Limb (tissue), 2 donors: ENCODE results near the gene KIZ.

Experiments used
- DNase-seq, 2 donors: peaks; one replicate each; pipeline ENCODE4 v3.0.0-alpha.2; 2016; ENCODE audit errors: extremely low spot score in 2 of 2

KIZ gene

DNA sequence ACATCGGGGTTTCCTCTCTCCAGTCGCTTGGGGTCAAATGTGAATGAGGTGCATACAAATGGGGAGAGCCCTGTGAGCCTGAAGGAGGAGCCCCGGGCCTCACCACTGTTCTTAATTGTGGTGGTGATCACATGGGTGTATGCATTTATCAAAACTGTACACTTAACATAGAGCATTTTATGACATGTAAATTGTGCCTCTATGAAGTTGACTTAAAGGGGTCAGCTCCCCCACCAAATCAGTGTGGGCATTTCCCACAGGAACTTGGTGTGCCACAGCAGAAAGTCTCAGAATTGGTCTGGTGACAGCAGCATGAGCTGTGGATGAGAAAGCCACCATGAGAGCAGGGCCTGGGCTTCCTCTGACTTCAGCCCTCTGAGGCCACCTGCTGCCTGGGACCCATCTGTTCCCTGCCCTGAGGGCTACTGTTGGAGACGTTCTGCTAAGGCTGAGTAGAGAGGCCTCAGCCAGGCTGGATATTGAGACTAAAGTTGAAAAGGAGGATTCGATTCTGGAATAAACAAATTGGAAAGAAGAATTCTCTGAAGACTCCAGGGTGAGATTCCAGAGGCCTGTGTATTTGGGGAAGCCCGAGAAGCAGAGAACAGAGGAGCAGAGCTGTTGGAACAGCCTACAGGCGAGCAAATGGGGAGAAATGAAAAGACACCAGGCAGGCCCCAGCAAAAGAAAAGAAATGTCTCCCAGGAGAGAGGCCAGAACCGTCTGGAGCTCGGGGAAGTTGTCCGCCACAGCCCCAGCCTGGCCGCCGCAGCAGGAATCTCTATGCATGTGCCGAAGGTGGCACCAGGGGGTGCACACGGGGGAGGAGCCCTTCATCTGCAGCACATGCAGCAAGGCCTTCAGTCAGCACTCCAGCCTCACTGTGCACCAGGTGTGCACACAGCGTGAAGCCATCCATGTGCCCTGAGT lies 139.6 kb downstream of the KIZ start:
- DNase-seq, result no peak

- no peak for DNase-seq
Observed at GRCh38 chr20:21266191-21266536, 140.3 kb downstream of the KIZ start.

GRCh38 chr20:21269772-21270171 lies 143.9 kb downstream of the KIZ start:
- DNase-seq, result no peak

DNA sequence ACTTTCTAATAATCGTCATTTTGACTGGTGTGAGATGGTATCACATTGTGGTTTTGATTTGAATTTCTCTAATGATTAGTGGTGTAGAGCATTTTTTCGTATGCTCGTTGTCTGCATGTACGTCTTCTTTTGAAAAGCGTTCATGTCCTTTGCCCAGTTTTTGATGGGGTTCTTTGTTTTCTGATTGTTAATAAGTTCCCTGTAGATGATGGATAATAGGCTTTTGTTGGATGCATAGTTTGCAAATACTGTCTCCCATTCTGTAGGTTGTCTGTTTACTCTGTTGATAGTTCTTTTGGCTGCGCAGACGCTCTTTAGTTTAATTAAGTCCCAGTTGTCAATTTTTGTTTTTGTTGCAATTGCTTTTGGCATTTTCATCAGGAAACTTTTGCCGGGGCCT lies 144.9 kb downstream of the KIZ start:
- no peak for DNase-seq

DNA sequence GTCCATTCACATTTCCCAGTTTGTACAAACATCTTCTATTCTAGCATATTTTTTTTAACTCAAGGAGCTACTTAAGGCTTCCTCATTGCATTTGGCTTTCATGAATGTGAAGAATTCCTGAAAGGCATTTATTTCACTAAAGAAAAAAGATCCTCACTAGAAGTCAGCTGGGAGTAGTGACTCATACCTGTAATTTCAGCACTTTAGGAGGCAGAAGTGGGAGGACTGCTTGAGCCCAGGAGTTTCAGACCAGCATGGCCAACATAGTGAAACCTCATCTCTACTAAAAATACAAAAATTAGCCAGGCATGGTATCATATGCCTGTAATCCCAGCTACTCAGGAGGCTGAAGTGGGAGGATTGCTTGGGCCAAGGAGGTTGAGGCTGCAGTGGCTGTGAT lies 146.4 kb downstream of the KIZ start:
- DNase-seq, result no peak

DNA sequence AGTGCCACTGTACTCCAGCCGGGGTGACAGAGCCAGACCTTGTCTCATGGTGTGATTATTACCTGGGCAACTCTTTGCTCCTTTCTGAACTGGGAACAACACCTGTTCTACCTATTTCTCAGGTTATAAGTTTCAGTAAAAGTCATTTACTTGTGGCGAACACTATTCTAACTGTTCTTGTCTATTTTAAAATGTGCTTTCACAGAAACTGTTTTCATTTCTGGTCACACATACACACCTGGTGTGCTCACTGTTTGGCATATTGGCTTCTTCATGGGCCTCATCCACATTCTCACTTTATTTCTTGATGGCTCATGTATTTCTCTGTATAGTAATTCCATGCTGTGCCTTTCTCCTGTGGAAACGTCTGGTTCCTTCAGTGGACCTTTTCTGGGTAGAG lies 146.8 kb downstream of the KIZ start:
- DNase-seq, result no peak

GRCh38 chr20:21273755-21274386 lies 148.0 kb downstream of the KIZ start:
- DNase-seq, result no peak

DNA sequence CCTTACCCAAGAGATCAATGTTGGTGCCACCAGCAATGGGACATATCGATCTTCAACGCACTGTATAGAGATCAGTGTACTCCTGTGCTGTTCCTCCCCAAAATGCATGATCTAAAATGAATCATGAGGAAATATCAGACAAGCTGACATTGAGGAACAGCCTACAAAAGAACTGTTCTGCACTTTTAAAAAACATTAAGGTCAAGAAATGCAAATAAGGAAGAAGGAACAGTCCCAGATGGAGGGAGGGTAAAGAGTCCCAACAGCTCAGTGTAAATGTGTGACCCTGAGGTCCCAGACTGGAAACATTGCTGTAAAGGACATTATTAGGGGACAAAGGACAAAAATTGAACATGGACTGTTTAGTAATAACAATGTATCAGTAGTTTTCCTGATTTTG lies 152.9 kb downstream of the KIZ start:
- DNase-seq, result no peak

DNA sequence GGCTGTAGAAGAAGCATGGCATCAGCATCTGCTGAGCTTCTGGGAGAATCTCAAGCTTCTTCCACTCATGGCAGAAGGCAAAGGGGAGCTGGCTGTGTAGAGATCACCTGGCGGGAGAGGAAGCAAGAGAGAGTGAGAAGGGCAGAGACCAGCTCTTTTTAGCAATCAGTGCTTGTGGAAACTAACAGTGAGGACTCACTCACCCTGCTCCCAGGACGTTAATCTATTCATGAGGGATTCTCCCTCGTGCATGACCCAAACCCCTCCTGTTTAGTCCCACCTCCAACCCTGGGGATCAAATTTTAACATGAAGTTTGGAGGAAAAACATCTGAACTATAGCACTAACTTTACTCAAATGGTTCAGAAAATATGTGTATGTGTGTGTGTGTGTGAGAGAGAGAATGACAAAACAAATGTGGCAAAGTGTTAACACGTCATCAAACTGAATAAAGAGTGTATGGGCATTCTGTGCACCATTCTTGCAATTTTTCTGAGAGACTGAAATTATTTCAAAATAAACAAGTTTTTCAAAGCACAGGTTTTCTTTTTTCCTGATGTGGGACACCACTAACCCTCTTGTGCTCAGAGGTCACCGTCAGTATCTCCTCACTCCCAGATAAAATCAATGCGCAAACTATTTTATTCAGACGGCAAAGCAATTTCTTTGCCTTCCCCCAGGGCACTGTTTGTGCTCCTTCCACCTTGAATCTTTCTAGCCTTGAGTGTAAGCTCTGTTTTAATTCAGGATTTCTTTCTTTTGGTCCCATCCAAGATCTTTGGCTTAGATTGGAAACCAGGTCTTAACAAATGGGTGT lies 154.0 kb downstream of the KIZ start:
- DNase-seq, result no peak

- no peak for DNase-seq
Observed at GRCh38 chr20:21280522-21281016, 154.7 kb downstream of the KIZ start.

DNA sequence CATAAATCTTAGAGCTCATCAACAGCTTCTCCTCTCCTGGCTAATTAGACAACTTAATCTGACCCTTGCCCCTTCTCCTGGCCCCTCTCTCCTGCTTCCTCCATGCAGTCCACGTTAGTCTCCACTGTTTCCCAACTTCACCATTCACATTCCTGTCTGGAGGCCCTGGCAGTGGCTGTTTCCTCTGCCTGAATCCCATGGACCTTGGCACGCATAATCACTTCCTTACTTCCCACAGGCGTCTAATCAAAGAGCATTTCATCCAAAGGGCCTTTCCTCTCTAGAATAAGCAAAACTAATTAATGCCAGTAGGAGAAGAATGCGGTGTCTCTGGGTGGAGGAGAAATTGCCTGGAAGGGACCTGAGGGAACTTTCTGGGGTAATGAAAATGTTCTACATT lies 160.9 kb downstream of the KIZ start:
- DNase-seq, result no peak

DNA sequence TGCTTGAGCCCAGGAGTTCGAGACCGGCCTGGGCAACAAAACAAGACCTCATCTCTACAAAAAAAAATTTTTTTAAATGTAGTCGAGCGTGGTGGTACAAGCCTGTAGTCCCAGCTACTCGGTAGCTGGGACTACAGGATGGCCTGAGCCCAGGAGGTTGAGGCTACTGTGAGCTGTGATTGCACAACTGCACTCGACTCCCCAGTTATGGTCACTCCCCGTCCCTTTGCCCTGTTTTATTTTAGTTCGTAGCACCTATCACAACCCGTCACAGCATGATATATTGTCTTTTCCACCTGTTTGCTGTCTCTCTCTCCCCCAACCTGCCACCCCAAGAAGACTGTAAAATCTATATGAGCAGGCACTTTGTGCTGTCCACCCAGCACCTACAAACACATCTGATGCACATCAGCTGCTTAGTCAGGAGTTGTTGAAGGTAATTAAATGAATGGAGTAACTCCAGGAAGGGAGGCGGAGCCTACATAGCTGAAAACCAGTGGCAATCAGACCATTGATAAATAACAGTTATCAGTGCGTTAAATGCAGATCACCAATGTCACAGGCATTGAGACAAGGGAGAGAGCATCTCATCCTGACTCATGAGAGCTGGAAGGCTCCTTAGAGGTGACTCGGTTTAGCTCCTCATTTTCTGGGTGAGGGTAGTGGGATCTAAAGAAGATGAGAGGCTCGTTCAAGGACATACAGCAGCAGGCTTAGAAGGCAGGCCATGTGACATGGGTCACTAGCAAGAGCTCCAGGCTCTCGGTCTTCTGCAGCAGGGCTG lies 162.9 kb downstream of the KIZ start:
- DNase-seq, result no peak

DNA sequence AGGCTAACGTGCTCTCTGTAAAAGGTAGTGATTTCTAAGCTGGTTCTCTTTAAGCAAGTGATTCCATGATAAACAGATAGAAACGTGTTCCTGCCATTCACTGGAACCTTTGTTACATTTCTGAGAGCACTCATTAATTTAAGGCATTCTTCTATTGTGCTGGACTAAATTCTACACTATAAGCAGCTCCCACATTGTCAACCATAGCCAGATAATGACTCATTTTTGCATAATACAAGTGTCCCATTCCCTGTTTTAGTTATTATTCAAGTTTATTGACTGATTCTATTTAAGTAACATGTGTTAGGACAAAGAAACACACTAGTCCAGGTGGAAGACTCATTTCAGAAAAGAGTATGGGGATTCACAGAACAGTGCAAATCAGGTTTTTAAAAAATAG lies 163.8 kb downstream of the KIZ start:
- no peak for DNase-seq

GRCh38 chr20:21291026-21291425 lies 165.1 kb downstream of the KIZ start:
- DNase-seq, result no peak

GRCh38 chr20:21294755-21295154 lies 168.9 kb downstream of the KIZ start:
- no peak for DNase-seq
